ELR (cell line): Measurements from ENCODE around the gene EBF3.

Experiments used
- DNase-seq: peaks from one replicate; pipeline ENCODE4 v3.0.0-alpha.2; 2015; ENCODE audit warnings: low read depth

EBF3 gene

DNA sequence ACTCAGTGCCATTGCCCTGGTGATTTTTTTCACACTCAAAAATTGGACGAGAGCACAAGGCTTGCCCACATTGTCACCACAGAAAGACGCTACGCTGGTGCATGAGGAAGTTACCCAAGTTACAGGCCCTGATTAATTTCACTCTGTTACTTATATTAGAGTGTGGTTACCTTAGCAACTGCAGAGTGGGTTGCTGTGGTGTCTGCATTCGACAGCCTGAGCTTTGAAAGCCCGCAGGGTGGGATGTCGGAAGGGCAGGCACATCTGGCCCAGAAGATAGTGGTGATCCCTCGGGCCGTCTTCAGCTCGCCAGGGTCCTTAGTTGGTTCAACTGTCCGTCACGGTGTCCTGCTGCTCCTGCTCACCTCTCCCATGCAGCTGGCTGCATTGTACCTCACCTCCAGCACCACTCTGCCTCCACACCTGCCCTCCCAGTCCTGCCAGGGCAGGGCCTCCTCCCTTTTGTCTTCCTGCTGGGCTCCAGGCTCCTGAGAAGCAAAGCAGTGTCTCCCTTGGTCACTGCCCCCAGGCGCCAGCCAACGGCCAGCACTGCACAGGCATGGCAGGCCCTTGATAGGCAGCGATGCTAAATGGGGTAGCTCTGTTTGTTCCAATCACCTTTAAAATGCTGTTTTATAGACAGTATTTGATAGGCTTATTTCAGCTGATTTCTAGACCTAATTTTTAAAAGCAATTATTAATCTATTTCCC lies 167.2 kb downstream of the EBF3 start:
- no peak for DNase-seq

DNA sequence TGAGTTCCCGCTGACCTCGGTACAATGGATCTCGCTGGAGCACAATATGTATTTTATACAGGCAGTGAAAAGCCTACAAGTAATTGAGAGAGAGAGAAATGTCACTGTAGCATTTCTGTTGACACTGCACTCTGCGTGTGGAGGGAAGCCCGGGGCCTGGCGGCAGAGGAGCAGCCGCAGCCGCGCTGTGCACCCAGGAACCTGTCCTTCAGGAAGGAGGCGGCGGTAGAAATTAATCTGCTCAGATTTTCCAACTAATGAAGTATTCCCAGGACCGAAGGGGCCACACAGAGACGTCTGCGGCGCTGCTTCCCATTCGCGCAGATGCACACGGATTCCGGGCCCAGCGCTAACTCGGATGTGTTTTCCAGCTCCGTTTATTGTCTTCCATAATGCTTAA lies 170.1 kb downstream of the EBF3 start:
- no peak for DNase-seq

DNA sequence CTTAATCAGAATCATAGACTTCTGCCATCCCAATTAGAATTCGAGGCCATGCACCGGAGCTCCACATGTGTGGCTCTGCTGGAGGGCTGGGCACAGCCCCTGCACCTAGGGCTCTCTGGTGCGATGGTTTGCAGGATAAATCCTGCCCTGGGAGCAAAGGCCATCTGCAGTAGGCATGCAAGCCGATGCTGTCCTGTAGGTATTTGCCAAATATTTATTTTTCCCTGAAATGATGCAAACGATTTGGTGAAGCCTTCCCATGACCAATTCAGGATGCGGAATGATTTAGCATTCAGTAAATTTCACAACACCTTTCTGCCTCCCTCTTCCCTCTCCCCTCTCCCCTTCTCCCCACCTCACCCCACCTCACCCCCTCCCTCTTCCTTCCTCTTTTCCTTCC lies 170.6 kb downstream of the EBF3 start:
- no peak for DNase-seq

DNA sequence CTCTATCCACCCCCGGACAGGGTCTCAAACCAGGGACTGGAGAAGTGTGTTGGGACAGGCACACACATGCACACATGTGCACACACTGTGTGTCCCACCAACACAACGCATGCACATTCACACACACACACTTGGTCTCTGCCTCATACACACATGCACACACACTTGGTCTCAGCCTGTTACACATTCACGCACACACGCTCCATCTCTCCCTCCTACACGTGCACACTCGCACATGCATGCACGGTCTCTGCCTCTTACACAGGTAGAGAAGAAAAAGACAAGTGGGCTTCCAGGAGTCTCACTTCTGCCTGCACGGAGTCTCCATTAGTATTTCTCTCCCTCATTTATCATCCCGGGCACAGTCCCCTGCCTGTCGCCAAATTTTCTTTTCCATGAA lies 171.2 kb downstream of the EBF3 start:
- DNase-seq: no peak

DNA sequence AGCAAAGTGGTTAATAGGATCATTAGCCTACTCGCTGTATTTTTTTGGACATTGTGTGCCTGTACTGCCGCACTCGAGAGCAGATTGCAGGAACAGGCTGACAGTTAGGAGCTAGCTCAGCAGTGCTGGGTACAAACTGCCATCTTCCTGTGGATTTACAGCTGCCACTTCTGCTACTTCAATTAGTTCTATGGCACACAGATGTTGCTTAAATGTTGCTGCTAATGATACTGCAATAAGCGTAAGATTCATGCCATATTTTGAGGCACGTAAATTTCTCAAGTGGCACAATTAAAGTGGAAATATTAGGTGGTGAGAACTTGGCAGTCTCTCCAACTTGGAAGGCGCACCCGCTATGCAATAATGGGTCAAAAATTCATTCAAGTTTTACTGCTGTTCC lies 171.9 kb downstream of the EBF3 start:
- DNase-seq: no peak

DNA sequence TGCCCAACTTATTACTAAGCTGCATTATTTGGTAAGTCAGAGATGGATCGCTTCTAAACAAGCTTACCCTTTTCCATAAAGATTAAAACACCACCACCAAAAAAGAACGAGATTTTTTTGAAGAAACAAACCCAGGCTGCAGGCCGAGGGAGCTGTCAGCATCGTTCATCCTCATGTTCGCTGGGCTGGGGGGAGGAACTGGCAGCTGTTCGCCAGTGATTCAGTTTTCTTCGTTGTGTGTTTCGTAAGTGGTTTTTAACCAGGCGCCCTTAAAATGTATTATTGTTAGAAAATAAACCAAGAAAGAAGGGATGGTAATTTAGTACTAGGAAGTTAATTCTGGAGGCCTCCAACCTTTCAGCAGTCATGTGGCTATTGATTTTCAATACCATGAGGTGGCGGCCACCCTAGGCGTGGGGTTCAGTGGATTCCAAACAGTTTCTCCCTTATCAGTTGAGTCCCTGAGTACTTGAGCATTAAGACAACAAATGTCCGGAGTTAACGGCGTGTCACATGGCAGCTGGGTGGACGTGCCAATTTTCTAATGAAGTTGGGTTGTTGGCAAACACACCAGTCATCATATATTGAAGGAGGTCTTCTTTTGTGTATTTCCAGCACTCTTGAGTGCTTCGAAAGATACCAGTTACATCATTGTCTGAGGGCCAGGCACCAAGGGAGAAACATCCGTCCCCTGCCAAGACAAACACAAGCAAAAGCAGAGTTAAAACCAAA lies 173.2 kb downstream of the EBF3 start:
- no peak for DNase-seq

DNA sequence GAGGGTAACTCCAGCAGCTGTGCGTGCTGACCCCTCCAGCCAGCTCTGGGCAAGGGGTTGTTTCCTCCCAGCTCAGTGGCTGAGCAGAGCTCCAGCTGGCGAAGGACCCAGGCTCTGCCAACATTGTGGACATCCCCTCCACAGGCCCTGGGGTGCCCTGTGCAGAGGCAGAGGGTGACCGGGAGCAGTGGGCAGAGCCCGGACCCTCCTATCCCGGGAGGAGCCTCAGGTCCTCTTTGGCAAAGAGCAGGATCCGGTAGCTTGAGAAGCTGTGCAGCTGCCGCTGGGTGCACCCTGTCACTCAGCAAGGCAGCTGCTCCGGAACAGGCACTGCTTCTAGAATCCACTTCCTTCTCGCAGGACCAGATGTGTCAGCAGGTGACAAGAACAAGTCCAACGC lies 175.9 kb downstream of the EBF3 start:
- DNase-seq: no peak

DNA sequence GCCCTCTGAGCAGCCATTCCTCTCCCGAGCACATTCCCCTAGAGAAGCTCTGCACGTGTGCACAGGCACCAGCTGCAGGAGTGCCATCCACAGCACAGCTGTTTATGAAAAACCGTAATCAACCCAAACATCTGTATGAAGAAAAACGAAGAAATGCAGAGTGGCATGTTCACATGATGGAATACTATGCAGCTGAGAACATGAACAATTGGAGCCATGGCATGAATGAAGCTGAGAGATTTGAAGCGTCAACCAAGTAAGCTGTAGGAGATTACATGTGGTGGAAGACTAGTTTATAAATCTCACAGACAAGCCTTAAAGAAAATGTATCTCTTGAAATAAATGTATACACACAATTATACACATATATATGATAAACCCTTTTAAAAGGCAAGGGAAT lies 176.5 kb downstream of the EBF3 start:
- no peak for DNase-seq

DNA sequence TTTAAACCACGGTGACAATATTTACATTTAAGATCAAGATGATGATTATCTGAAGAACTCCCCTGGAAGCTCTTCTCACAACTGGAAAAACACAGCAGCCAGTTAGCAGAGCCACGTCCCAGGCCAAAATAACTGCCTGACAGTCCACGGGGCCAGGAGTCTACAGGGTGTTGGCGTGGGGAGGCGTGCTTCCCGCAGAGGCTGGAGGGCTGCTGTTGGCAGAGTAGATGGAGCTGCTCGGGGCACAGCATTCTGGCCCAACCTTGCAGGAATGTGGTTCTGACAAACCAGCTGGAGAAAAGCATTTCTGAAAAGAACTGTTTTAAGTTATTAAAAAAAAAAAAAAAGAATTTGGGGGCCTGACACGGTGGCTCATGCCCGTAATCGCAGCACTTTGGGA lies 177.9 kb downstream of the EBF3 start:
- no peak for DNase-seq

DNA sequence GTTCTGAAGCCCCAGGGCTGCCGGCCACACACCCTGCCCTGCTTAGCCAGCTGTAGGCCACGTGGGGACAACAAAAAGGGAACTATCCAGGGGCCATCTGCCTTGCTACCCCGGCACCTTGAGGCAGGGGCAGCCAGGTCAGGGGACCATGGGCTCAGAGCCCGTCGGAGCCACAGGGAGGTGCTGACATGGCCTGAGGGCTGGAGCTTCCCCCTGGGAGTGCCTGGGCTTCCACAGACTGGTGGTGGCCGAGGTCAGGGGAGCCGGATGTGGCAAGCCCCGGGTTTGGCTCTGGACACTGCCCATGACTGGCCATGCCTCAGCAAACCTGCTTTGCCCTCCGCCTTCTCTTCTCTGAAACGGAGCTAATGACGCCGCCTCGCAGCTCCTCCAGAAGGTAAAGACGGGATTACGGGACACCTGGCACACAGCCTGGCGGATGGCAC lies 178.5 kb downstream of the EBF3 start:
- no peak for DNase-seq
